ENCODE results near the gene FFAR3. TPM values are rescaled to one million over a fixed set of nuclear protein-coding genes. Genes with fewer than 3 reads are reported as not detected.

FFAR3 gene
- polyA plus RNA-seq, 1 donor (not counting 4 experiments of a cell fraction or from before 2014, with no cell fraction given) = not detected

DNA sequence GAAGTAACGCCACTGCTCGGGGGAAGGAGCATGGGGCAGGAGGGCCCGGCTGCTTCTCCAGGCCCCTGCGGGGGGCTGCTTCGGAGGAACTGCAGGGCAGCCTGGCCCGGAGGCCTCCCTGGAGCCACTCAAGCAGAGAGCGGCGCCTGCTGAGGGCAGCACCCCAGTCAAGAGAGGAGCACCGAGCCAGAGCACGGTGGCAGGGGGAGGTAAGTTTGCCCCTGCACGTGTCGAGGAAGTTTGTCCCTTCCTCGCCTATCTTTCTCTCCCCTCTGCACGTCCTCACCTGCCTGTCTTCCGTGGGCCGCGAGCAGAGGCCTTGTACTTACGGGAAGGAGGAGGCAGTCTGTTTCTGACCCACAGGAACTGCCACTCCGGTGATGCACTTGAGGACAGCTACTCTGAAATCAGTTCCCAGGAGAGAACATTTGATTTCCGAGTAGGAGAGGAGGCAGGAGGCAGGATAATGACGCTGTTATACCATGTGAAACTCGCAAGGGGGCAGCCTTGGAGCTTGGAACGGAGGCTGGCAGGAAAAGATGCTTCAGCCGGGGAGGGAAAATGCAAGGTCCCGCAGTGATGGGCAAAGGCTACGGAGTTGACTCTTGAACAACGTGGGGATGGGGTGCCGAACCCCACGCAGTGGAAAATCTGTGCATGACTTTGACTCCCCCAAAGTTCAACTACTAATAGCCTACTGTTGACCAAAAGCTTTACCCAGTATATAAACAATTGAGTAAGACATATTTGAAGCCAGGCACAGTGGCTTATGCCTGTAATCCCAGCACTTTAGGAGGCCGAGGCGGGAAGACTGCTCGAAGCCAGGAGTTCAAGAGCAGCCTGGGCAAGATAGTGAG lies 5.6 kb upstream of the FFAR3 start:
- Histone ChIP-seq H3K4me1 (ENCODE audit: control insufficient read depth, extremely low read depth, insufficient read depth, low read length) (no peaks in the 10 kb centered on the region), H3K4me2 (ENCODE audit: control insufficient read depth, extremely low read depth, insufficient read depth, low read depth, low read length) (peak overlapping the region; percentile 12), H2AFZ (ENCODE audit: control insufficient read depth, low read length) (peak overlapping the region; percentile 70), H3K36me3 (ENCODE audit: control insufficient read depth in 2 of 2, extremely low read depth in 1 of 2, insufficient read depth in 2 of 2, low read length in 2 of 2) (no peaks in the 10 kb centered on the region), H3K9me3 (ENCODE audit: control insufficient read depth, low read depth, low read length) (no peaks in the 10 kb centered on the region), H3K27me3 (ENCODE audit: control insufficient read depth, extremely low read depth, insufficient read depth, low read length) (peaks cover 10% of the 10 kb centered on the region), H3K4me3 (ENCODE audit: control insufficient read depth in 2 of 3, extremely low read depth in 1 of 3, insufficient read depth in 2 of 3, low read depth in 1 of 3, low read length in 3 of 3) (no peak overlapping the region), H4K20me1 (ENCODE audit: control insufficient read depth, extremely low read depth, insufficient read depth, low read length) (no peaks in the 10 kb centered on the region), H3K79me2 (ENCODE audit: control insufficient read depth, insufficient read depth, low read length) (no peaks in the 10 kb centered on the region), H3K9me1 (ENCODE audit: control insufficient read depth, extremely low read depth, insufficient read depth, low read length) (no peaks in the 10 kb centered on the region), H3K27ac (ENCODE audit: control insufficient read depth, insufficient read depth, low read length) (no peak overlapping the region), H3K9ac (ENCODE audit: control insufficient read depth, extremely low read depth, insufficient read depth, low read length) (no peak overlapping the region)
- peak; percentile 81 for FAIRE-seq
- dilution Hi-C loops (cut with MboI; ENCODE audit: extremely low pct_ligation_motif_present, low sequenced_read_pairs) = loop anchor here (5.0 kb wide), 1 partner anchor 80 kb away; no protein-coding TSS in a partner anchor
- peak; percentile 53 for DNase-seq (ENCODE audit: low read depth, low spot score)
- TF ChIP-seq EZH2 (IDR thresholded peaks at IDR 0.05; ENCODE audit: low read length) (no peak), CTCF (optimal IDR thresholded peaks at IDR 0.05 in 1 of 3, IDR thresholded peaks at IDR 0.05 in 1 of 3, conservative IDR thresholded peaks at IDR 0.05 in 1 of 3; ENCODE audit: extremely low read depth in 1 of 3, insufficient read depth in 2 of 3, low read length in 3 of 3) (peak; percentile 78 to 92 (median 90))

DNA sequence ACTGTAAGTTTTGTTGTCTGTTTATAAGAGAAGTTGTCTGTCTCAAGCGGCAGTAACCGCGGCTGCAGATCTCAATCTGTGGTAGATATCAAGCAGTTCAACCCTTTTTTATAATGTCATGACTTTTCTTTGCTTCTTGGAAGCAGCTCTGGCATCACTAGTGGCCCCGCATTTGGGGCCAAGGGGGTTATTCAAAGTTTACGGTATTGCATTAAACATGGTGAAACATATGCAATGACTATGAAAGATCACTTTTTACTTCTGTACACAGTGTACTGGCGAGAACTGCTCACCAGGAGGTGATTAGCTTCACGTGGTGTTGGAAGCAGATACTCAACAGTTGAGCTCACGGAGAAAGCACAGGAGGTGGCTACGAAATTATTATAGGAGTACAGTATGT lies 4.6 kb upstream of the FFAR3 start:
- Histone ChIP-seq H3K4me3 (ENCODE audit: control insufficient read depth in 2 of 3, extremely low read depth in 1 of 3, insufficient read depth in 2 of 3, low read depth in 1 of 3, low read length in 3 of 3) (no peak overlapping the region), H3K36me3 (ENCODE audit: control insufficient read depth in 2 of 2, extremely low read depth in 1 of 2, insufficient read depth in 2 of 2, low read length in 2 of 2) (no peaks in the 10 kb centered on the region), H3K27ac (ENCODE audit: control insufficient read depth, insufficient read depth, low read length) (no peak overlapping the region), H3K9me1 (ENCODE audit: control insufficient read depth, extremely low read depth, insufficient read depth, low read length) (no peaks in the 10 kb centered on the region), H3K9me3 (ENCODE audit: control insufficient read depth, low read depth, low read length) (no peaks in the 10 kb centered on the region), H2AFZ (ENCODE audit: control insufficient read depth, low read length) (no peak overlapping the region), H3K4me2 (ENCODE audit: control insufficient read depth, extremely low read depth, insufficient read depth, low read depth, low read length) (no peak overlapping the region), H4K20me1 (ENCODE audit: control insufficient read depth, extremely low read depth, insufficient read depth, low read length) (no peaks in the 10 kb centered on the region), H3K79me2 (ENCODE audit: control insufficient read depth, insufficient read depth, low read length) (no peaks in the 10 kb centered on the region), H3K9ac (ENCODE audit: control insufficient read depth, extremely low read depth, insufficient read depth, low read length) (no peak overlapping the region), H3K4me1 (ENCODE audit: control insufficient read depth, extremely low read depth, insufficient read depth, low read length) (no peaks in the 10 kb centered on the region), H3K27me3 (ENCODE audit: control insufficient read depth, extremely low read depth, insufficient read depth, low read length) (peaks cover 10% of the 10 kb centered on the region)
- TF ChIP-seq EZH2 (IDR thresholded peaks at IDR 0.05; ENCODE audit: low read length) (no peak), CTCF (optimal IDR thresholded peaks at IDR 0.05 in 1 of 3, IDR thresholded peaks at IDR 0.05 in 1 of 3, conservative IDR thresholded peaks at IDR 0.05 in 1 of 3; ENCODE audit: extremely low read depth in 1 of 3, insufficient read depth in 2 of 3, low read length in 3 of 3) (no peak)
- dilution Hi-C loops (cut with MboI; ENCODE audit: extremely low pct_ligation_motif_present, low sequenced_read_pairs) = loop anchor here (5.0 kb wide), 1 partner anchor 79 kb away; no protein-coding TSS in a partner anchor
- DNase-seq (ENCODE audit: low read depth, low spot score) (no peak), FAIRE-seq (no peak)
